HG03025 (cell line): Measurements from ENCODE around the gene SCGB3A1.

Experiments used
- ATAC-seq: cut with Tn5 transposase; IDR thresholded peaks from one replicate; pipeline ENCODE4 v1.9.1; 2021; ENCODE audit warnings: mild to moderate bottlenecking, moderate library complexity; ENCODE audit not compliant: unreplicated experiment, low FRiP score

SCGB3A1 gene

DNA sequence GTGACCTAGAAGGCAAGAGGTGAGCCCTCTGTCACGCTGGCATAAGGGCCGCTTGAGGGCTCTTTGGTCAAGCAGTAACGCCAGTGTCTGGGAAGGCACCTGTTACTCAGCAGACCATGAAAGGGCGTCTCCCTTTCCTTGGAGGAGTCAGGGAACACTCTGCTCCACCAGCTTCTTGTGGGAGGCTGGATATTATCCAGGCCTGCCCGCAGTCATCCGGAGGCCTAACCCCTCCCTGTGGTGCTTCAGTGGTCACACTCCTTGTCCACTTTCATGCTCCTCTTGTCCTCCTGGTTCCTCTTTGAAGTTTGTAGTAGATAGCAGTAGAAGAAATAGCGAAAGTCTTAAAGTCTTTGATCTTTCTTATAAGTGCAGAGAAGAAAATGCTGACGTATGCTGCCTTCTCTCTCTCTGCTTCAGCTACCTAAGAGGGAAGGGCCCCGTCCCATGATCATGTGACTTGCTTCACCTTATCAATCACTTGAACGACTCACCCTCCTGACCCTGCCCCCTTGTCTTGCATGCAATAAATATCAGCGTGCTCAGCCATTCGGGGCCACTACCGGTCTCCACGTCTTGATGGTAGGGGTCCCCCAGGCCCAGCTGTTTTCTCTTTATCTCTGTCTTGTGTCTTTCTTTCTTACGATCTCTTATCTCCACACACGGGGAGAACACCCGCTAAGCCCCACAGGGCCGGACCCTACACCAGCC lies 16.7 kb upstream of the SCGB3A1 start:
- ATAC-seq, result no peak

DNA sequence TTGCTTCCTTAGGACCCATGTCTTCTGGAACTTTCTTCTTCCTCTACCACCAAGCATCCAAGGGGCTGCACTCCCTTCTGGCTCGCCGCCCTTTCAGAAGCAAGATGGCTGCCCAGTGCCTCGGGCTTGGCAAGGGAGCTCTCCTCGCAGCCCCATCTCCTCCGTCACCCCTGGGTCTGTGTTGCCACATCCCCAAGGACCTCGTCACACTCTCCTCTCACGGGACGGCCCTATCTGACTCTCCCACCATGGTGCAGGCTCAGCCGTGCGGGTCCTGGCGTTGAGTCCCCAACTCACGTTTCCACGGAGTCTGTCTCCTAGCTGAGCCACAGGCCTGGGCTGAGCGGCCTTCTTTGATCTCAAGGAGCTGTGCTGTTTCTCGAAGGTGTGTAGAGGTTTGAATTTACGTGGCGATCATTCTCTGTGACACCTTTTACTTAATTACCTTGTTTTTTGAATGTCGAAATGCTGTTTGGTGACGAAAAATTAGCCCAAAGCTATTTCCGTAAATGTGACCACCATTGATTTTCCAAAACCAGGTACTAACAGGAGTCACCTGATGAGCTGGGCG lies 15.0 kb upstream of the SCGB3A1 start:
- no peak for ATAC-seq

DNA sequence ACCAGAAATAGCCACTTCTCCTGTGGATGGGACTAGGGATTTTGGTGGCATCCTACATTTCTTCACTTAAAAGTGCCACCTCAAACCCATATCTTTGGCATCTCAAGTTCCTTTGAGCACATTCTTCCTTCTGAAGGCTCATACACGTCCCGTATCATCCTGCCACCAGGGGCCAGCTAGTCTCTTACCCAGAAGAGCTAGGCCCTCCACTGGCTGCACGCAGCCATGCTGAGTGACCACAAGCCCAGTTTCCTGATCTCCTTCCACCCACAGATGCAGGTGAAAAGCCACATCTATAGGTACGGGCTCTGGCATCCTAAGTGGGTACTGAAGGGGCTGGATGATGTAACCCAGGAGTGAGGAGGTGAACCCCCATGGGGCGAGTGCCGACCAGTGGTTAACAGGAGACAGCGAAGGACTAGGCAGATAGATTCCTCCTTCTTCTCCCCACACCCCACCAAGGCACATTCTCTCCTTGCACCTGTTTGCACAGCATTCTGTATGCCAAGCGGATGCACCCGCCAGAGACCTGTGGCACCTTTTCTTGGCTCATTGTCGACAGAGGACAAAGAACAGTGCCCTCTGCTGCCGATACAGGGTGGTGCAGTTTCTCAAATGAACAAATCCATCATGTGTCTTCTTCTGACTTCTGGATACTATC lies 14.4 kb upstream of the SCGB3A1 start:
- ATAC-seq, result no peak

DNA sequence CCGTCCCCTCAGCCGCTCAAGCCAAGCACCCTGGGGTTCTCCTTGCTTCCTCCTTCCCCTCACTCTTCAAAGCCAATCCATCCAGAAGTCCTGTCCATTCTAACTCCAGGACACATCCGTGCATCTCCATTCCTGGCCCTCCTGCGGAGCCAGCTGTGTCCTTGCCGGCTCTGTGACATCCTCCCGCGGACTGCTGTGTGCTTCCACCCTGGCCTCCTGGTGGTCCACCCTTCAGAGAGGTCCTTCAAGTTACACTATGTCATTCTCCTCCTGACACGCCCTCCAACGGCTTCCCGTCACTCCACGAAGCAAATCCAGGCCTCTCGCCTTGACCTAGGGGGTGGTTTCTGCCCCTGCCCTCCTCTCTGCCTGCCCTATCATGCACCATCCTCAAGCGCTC lies 13.0 kb upstream of the SCGB3A1 start:
- no peak for ATAC-seq

DNA sequence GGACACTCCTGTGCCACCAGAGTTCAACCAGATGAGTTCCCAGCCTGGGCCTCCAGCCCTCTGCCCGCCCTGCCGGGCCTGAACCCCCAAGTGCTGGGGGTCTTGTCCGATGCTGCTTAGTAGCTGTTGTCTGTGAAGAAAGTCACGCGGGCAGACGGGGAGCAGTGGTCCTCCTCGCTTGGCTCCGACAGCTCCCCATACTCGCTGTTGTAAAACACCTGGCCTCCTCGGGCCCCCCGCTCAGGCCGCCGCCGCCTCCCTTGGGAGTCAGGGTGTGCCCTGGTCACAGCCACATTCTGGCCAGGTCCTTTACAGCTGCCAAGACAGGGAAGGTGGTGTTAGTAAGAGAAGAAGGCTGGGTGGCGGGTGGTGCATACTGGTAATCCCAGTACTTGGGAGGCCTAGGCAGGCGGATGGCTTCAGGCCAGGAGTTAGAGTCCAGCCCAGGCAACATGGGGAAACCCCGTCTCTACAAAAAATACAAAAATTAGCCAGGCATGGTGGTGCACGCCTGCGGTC lies 11.8 kb upstream of the SCGB3A1 start:
- no peak for ATAC-seq

DNA sequence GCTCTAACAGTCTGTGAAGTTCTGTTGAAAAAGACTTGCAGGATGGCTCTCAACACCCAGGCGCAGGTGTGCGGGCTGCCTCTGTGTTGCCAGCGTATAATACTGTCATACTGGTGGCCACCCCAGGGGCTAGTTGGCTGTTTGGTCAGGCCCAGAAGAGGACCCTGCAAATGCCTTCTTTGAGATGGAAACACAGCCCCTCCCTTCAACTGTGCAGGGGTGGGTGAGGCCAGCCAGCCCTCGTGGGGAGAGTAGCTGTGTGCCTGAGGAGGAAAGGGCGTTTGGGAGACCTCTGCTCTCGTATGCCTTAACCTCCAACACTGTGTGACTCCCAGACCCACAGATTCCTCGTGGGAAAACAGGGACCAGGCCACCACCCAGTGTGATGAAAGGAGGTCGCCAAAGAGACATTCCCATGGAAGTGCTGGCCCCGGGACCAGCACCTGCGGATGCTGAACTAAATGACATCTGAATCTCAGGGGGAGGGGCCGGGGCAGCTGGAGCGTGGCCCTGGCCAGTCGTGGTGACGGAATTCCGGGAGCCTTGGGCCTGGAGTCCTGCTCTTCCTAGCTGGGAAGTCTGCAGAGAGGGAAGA lies 11.3 kb upstream of the SCGB3A1 start:
- ATAC-seq, result no peak

DNA sequence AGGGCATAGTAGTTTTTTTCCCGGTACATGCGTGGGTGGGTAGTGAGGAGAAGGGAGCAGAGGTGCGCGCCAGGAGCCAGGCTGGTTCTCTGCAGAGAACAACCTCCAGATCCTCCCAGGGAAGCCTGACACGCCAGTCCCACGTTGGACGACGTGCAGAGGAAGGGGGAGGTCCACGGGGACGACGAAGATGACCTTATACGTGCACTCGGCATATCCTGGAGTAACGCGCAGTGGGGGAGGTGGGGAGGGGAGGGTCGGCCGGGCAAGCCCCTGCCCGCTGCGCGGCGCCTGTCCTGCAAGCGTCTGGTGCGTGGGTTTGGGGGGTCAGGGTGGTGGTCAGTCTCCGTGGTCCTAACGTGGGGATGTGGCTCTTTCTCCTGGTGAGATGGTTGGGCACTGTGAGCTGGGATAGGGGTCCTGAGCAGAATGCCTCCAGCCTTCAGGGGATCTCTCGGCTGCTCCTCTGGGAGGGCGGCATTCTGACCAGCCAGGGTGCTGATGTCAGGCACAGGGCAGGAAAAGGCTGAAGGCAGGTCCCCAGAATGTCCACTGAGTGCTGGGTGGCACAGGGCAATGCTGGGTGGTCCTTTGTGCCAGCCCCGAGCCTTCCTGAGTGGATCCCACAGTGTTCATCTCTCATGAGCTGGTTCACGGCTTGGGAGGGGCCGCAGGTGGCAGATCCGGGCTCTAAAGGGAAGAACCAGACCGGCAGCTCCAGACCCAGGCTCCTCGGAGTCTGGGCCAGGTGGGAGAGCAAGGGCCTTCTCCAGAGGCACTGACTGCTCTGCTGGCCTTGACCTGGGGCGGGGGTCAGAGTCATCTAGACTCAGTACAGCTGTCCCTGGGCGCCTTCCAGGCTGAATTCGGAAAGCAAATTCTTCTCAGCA lies 10.5 kb upstream of the SCGB3A1 start:
- no peak for ATAC-seq

DNA sequence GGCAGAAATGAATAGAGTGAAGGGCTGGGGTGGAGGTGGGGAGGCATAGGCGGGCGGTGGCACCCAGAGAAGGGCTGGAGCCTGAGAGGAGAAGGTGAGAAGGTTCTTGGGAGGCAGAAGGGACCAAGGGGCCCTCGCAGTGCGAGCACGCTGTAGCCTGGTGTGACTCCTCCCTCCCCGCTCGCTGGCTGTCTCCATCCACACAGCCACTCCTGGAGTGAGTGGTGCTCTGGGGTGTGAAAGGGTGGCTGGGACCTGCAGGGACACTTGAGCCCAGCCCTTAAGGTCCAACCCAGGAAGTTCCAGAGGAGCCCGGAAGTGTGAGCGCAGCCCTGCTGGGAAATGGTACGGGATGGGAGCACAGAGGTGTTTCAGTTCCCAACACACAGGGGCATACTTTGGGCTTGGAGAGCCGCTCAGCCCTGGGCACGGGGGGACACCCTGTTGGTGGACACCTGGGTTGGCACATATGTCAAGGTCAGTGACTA lies 9.3 kb upstream of the SCGB3A1 start:
- no peak for ATAC-seq

DNA sequence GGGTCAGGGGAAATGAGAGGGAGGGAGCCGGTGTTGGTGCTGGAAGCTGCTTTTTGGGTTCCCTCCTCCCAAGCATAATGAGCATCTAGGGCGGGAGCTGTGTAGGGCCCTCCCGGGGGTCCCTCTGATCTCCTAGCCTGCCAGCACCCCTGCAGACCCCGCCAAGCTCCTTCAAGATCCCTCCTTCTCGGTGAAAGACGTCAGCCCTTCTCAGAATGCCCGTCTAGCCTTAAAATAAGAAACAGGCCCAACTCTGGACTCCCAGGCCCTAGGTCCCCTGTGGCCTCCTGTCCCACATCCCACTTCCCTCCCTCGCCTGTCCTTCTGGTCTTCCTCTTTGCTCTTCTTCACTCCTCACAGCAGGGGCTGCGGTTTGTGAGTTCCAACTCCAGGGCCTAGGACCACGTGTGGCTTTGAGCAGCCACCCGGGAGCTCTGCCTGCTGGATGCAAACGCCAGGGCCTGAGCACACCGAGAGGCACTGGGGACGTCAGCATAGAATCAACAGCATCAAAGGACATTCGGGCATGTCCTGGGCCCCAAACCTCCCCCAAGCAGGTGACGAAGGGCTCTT lies 8.8 kb upstream of the SCGB3A1 start:
- ATAC-seq, result no peak

DNA sequence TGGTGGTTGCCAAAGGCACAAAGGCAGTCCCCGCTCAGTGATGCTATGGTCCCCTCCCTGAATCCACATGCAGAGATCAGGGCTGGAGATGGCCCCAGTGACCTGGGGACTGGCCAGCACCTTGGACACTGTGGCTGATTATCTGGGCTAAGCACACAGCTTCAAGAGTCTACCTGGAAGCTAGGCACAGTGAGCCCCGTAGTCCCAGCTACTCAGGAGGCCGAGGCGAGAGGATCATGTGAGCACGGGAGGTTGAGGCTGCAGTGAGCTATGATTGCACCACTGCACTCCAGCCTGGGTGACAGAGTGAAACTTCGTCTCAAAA lies 8.3 kb upstream of the SCGB3A1 start:
- ATAC-seq, result no peak

DNA sequence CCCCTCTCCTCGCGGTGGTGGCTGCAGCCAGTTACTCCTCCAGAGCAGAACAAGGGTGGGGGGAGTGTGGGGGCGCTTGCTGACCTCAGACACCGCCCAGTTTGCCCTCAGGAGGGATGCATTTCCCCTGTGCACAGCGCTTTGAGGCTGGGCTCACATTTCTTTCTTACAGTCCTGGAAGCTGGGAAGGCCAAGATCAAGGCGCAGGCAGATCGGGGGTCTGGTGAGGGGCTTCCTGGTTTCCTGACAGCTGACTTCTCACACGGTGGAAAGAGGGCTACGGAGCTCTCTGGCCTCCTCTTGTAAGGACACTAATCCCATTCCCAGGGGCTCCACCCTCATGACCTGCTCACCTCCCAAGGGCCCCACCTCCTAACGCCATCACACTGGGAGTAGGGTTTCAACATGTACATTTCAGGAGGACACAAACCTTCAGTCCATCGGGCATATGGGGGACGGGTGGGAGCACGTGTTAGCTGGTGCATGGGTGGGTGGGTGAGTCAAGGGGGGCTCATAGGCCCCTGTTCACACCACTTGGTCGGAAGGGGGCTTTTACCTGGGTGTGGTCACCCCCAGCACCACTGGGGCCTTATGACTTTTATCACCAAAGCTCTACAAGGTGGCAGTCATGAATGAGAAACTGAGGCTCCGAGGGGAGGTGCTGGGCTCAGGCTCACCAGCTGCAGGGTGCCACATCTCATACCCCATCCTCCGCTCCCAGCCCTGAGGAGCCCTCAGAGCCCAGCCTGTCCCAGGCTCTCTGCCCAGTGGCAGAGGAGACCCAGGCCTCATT lies 7.7 kb upstream of the SCGB3A1 start:
- no peak for ATAC-seq

DNA sequence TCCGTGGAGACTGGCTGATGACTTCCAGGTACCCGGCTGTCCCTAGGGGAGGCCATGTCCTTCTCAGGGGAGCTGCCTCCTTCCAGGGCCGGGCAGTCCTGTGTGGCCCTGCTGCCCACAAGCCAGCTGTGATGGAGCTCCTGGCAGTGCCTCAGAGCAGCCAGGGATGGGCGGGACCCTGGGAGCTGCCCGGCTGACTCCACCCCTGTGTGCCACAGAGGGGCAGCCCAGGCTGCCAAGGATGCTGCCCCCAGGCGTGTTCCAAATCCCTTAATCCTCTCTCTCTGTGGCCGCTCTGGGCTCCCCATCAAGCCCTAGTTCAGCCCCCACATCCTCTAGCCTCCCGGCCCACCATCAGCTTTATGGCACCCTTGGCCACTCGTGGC lies 7.0 kb upstream of the SCGB3A1 start:
- ATAC-seq, result no peak

DNA sequence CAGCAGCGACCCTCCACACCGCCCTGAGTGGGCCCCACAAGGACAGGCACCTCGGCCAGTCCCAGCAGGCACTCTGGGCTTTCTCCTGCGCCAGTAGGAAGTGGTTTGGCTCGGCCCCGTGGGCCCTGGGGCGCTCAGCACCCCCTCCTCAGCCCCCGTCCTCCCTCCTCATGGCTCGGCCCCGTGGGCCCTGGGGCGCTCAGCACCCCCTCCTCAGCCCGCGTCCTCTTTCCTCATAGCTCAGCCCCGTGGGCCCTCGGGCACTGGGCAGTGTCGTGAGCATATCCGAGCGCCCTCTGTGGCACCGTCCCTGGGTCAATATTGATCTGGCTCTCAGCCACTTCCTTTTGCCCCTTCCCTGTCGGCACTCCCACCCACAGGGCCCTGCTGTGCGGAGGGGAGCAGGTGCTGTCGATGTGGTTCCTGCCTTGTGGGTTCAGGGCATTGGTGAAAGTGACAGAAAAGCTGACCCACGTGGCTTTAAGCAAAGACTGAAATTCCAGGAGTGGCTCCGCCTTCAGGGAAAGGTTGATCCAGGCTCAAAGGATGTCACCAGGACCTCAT lies 5.5 kb upstream of the SCGB3A1 start:
- no peak for ATAC-seq

DNA sequence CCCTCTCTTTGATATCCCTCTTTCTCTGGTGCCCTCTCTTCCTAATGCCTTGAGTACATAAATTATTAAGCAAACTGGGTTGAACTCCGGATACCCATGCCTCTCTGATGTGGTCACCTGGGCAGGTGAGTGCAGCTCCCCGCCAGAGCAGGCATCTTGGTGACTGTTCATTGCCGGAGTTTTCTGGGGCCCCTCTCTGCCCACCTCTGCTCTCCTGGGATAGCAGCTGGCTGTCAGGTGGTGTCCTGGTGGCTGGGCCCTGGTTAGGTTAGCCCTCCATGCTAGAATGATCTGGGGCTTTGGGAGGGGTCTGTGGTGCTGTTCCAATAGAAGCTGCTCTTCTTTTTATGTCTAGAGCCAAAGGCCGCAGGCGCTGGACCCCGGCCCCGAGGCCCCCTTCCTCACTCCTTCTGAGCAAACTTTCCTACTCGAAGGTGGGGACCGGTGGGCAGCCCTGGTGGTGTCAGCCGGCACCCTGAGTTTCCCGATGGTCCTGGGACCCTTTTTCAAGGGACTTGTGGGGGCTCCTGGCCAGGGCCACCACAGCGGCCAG lies 4.9 kb upstream of the SCGB3A1 start:
- ATAC-seq, result no peak

DNA sequence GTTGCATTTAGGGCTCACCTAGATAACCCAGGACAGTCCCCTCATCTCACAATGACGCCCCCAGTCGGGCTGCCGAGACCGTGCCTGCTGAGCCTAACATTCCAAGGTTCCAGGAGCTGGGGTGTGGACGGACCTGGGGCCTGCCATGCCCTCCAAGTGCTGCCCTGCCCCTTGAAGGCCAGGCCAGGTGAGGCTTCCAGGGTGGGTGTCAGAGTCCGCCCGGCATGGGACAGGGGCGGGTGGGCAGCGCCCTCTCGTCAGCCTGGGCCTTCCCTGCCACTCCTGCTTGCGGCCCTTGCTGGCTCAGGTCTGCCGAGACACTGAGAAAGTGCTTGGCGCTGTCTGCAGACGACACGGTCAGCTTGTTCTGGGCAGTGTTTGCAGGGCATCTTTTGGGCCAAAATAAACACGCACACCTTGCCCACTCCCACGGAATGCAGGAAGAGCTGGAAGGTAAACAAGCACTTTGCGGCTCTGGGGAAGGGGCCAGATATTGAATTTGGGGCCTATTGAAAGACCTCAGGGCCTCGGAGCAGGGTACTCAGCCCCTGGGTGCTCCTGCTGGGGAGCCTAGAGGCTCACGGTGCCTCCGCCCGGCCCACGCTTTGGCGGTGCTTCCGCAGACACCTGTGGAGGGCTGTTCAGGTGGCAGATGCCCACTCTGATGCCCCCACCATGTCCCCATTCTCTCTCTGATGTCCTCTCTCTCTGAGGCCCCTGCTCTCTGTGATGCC lies 4.2 kb upstream of the SCGB3A1 start:
- ATAC-seq, result no peak

DNA sequence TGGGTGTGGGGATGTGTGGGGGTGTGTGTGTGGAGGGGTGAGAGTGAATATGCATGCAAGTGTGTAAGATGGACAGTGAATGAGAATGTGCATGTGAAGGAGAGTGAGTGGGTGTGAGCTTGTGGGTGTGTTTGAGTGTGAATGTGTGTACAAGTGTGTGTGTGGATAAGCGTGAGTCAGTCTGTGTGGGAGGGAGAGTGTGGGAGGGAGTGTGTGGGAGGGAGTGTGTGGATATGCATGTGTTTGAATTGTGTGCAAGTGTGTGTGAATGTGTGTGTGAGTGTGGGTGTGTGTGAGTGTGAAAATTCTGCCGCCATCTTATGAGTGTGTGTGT lies 3.7 kb upstream of the SCGB3A1 start:
- no peak for ATAC-seq

DNA sequence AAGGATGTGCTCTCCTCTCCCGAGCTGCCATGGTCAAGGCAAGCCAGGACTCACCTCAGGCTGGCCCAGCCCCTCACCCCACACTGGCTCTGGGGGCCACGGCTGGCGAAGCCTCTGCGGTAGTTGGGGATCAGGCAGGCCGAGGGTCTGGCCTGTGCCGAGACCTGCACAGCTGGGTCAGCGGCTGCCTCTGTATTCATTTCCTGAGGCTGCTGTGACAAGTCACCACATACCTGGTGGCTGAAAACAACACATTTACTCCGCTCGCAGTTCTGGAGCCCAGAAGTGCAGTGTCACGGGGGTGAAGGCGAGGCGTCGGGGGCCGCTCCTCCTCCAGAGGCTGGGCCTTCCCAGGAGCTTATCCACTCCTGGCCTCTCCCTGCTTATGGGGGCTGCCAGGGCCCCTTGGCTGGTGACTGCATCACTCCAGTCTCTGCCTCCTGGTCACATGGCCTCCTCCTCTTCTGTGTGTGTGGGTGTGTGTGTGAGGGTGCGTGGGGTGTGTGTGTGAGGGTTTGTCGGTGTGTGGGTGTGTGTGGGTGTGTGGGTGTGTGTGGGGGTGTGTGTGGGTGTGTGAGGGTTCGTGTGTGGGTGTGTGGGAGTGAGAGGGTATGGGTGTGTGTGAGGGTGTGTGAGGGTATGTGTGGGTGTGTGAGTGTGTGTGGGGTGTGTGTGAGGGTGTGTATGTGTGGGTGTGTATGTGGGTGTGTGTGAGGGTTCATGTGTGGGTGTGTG lies 3.2 kb upstream of the SCGB3A1 start:
- ATAC-seq, result no peak
